Measurements from ENCODE around the gene RTL10.

DNA sequence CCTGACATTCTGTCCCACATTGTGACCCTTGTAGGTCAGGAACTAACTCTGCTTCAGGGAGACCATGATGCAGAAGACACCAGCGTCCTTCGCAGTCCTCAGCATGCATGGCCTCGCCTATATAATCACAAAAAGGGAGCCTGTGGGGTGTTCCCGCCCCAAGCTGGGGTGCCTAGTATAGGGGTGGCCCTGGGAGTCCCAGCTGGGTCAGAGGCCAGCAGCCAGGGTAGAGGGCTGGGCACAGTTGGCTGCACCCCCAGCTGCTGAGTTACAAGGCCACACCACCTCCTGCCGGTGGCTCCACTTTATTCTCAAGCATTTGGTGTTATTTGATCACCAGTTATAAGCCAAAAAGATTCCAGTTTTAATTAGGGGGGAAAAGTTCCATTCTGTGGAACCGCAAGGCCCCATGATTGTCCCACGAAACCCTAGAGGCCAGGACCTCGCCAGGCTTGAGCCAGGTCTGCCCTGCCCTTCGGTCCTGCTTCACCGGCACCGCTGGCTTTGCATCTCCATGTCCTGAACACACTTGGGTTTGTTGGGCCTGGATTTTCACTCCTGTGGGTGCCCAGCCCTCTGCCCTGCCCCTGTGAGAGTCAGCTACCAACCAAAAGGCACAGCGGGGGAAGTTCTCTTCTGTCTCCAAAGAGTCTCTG lies 15.0 kb upstream of the RTL10 start:
- TF ChIP-seq U2AF1 (optimal IDR thresholded peaks at IDR 0.05; ENCODE audit: low read depth, low read length) (no peak), EHMT2 (IDR thresholded peaks at IDR 0.05; ENCODE audit: borderline replicate concordance, low read depth, low read length) (no peak), KAT8 (CRISPR knock-in tag; IDR thresholded peaks at IDR 0.05) (no peak), ATF1 (CRISPR knock-in tag; IDR thresholded peaks at IDR 0.05) (no peak), POLR2A (IDR thresholded peaks at IDR 0.05; ENCODE audit: insufficient read depth in 1 of 2, low read depth in 2 of 2, low read length in 2 of 2) (no peak), KLF11 (CRISPR knock-in tag; IDR thresholded peaks at IDR 0.05) (no peak)

All from HepG2 (cell line).